Sigmoid colon (tissue), 7 donors: ENCODE data around the gene ETS2. TPM values are rescaled to one million over a fixed set of nuclear protein-coding genes. Genes with fewer than 3 reads are reported as not detected.

Experiments used
- DNase-seq: peaks from one replicate; pipeline ENCODE4 v3.0.0-alpha.2; 2019
- H3K27ac ChIP-seq, 4 donors: fragments of 200-600 bp; sonication (generic); one replicate each; pipeline ENCODE4 v1.5.1; 2016 to 2019; ENCODE audit warnings: mild to moderate bottlenecking in 1 of 4
- H3K27me3 ChIP-seq, 3 donors: fragments of 200-600 bp; sonication (generic); one replicate each; pipeline ENCODE4 v1.5.1; 2019; ENCODE audit warnings: mild to moderate bottlenecking in 1 of 3
- H3K36me3 ChIP-seq, 4 donors: fragments of 200-600 bp; sonication (generic); one replicate each; pipeline ENCODE4 v1.5.1; 2016 to 2019
- H3K4me1 ChIP-seq, 4 donors: fragments of 200-600 bp; sonication (generic); one replicate each; pipeline ENCODE4 v1.5.1; 2017 to 2019
- H3K4me3 ChIP-seq, 4 donors: fragments of 200-600 bp; sonication (generic); one replicate each; pipeline ENCODE4 v1.5.1; 2017 to 2019; ENCODE audit warnings: mild to moderate bottlenecking in 2 of 4, moderate library complexity in 1 of 4
- H3K9me3 ChIP-seq, 4 donors: fragments of 200-600 bp in 3 of 4; sonication (generic) in 3 of 4; one replicate each; pipeline versions ENCODE4 v1.5.1 to v1.6.1; 2013 to 2019
- EP300 ChIP-seq, 4 donors: sonication (generic); formaldehyde crosslinking; IDR thresholded peaks; one replicate each; pipeline ENCODE4 v1.6.1; 2017; ENCODE audit warnings: antibody characterized with exemption in 4 of 4
- POLR2A ChIP-seq, 2 donors: fragments of 450-650 bp; IDR thresholded peaks; one replicate each; pipeline ENCODE4 v1.6.1; 2016; ENCODE audit warnings: antibody characterized with exemption in 2 of 2, mild to moderate bottlenecking in 2 of 2, moderate library complexity in 2 of 2
- POLR2AphosphoS5 ChIP-seq, 4 donors: sonication (generic); formaldehyde crosslinking; IDR thresholded peaks; one replicate each; pipeline ENCODE4 v1.6.1; 2017; ENCODE audit warnings: antibody characterized with exemption in 4 of 4
- WGBS, 2 donors: extraction: QIAGEN DNeasy Blood & Tissue Kit; methylation state at CpG; one replicate each; pipeline ENCODE4 v1.1.7; 2013; 5-methylcytosine and 5-hydroxymethylcytosine counted together
- intact Hi-C: fragments of 100-400 bp; cut with DNase I; formaldehyde crosslinking; loops from one replicate; pipeline ENCODE4 v1.15.1; 2023
- polyA plus RNA-seq, 3 donors: library from polyadenylated mRNA; stranded (reverse); fragments of 200-250 nt; gene quantifications; one replicate each; pipeline ENCODE4 v1.2.3, GENCODE V29; 2013
- total RNA-seq, 4 donors: library from RNA; depleted of rRNA; stranded (reverse); fragments of >200 nt; gene quantifications; one replicate each; pipeline ENCODE4 v1.1.0, GENCODE V29; 2016
- TF ChIP-seq, protein P1 (sequence below), 4 experiments: fragments of 450-650 bp in 3 of 4; fragments of 200-600 bp in 1 of 4; IDR thresholded peaks; one replicate each; pipeline ENCODE4 v1.5.1; 2016 to 2019; ENCODE audit warnings: antibody characterized with exemption in 4 of 4, mild to moderate bottlenecking in 3 of 4, moderate library complexity in 2 of 4
- donor health status: healthy with polysubstance abuse.
- donor health status: Bipolar disorder and iron deficiency.
- donor health status: healthy.

The ETS2 gene
- total and polyA plus RNA-seq, 7 donors: 32.1 to 133 (median 49.2) TPM

DNA sequence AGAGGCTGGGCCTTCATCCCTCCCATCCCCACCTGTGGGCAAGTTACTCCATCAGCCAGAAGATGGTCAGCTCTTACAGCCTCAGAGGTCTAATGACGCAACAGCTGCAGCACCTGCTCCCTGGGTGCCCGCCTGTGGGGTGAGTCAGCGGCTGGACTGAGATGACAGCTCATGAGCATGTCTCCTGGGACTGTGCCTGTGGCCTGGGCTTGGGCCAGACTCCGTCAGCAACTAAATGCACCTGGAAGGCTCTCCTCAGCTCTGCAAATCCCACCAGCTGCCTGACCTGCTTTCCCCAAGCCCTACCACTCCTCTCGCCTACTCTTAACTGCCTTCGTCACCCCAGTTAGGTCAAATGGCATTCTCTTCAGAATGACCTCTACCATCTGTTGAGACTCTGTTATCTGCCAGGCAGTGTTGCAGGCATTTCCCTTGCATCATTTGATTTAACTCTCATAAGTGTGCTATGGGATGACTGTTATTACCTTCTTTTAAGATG lies 47.7 kb downstream of the ETS2 start:
- no peak for DNase-seq
- H3K27me3 ChIP-seq: no peaks in the 10 kb centered on the region
- TF ChIP-seq EP300 (IDR thresholded peaks at IDR 0.05): no peak
- TF ChIP-seq, protein P1, sequence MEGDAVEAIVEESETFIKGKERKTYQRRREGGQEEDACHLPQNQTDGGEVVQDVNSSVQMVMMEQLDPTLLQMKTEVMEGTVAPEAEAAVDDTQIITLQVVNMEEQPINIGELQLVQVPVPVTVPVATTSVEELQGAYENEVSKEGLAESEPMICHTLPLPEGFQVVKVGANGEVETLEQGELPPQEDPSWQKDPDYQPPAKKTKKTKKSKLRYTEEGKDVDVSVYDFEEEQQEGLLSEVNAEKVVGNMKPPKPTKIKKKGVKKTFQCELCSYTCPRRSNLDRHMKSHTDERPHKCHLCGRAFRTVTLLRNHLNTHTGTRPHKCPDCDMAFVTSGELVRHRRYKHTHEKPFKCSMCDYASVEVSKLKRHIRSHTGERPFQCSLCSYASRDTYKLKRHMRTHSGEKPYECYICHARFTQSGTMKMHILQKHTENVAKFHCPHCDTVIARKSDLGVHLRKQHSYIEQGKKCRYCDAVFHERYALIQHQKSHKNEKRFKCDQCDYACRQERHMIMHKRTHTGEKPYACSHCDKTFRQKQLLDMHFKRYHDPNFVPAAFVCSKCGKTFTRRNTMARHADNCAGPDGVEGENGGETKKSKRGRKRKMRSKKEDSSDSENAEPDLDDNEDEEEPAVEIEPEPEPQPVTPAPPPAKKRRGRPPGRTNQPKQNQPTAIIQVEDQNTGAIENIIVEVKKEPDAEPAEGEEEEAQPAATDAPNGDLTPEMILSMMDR (IDR thresholded peaks at IDR 0.05): no peak
- TF ChIP-seq POLR2A (IDR thresholded peaks at IDR 0.05): no peak
- TF ChIP-seq POLR2AphosphoS5 (IDR thresholded peaks at IDR 0.05): no peak
- H3K4me3 ChIP-seq: no peak overlapping the region
- intact Hi-C loops: no loop called here
- no peaks in the 10 kb centered on the region for H3K36me3 ChIP-seq
- no peak overlapping the region for H3K27ac ChIP-seq
- H3K4me1 ChIP-seq: peaks cover 0 to 5% (median 4%) of the 10 kb centered on the region in 4 donors
- WGBS, 2 donors: 66 to 82% methylated on average over 6 of the region's 6 CpGs
- H3K9me3 ChIP-seq: no peaks in the 10 kb centered on the region

DNA sequence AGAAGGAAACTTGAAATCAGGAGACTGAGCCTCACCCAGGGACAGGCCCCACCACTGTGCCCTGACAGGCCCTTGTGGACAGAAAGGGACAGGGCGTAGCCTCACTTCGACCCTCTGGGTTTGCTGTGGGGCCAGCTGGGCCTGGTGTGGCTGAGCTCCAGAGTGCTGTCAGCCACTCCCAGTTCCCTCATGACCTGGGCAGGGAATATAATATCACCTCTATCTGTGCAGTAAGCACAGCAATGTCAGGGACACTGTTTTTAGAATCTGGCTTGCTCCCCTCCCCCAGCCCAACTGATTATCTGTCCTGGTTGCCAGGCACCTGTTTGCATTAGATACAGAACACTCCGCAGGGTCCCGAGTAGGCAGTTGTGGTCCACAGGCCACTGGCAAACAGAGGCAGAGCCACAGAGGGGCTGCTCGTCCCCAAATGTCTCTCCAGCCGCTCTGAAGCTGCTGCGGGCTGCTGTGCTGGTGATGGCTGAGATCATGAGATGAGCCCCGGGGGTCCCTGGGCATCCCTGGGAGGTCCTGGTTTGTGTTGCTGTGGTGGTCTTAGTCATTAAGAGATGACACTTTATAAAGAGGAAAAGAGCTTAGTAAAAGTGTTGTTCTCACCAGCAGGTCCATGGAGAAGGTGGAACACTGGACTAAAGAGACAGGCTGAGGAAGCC lies 51.6 kb downstream of the ETS2 start:
- Histone ChIP-seq H3K4me3 (no peak overlapping the region), H3K36me3 (no peaks in the 10 kb centered on the region), H3K27me3 (no peaks in the 10 kb centered on the region), H3K4me1 (no peaks in the 10 kb centered on the region), H3K9me3 (no peaks in the 10 kb centered on the region), H3K27ac (no peak overlapping the region)
- intact Hi-C loops: no loop called here
- TF ChIP-seq POLR2AphosphoS5 (IDR thresholded peaks at IDR 0.05): no peak
- TF ChIP-seq, protein P1 (IDR thresholded peaks at IDR 0.05): no peak
- TF ChIP-seq EP300 (IDR thresholded peaks at IDR 0.05): no peak
- no peak for TF ChIP-seq POLR2A (IDR thresholded peaks at IDR 0.05)
- WGBS, 2 donors: 60 to 82% methylated on average over 8 of the region's 8 CpGs
- DNase-seq: no peak

GRCh38 chr21:38858026-38858811 lies 52.5 kb downstream of the ETS2 start:
- TF ChIP-seq POLR2AphosphoS5 (IDR thresholded peaks at IDR 0.05): no peak
- no peaks in the 10 kb centered on the region for H3K4me1 ChIP-seq
- no peak overlapping the region for H3K27ac ChIP-seq
- WGBS, 2 donors: 76 to 84% methylated on average over 8 of the region's 8 CpGs
- no peaks in the 10 kb centered on the region for H3K9me3 ChIP-seq
- intact Hi-C loops: no loop called here
- no peak for DNase-seq
- H3K27me3 ChIP-seq: no peaks in the 10 kb centered on the region
- H3K4me3 ChIP-seq: no peak overlapping the region
- no peaks in the 10 kb centered on the region for H3K36me3 ChIP-seq

DNA sequence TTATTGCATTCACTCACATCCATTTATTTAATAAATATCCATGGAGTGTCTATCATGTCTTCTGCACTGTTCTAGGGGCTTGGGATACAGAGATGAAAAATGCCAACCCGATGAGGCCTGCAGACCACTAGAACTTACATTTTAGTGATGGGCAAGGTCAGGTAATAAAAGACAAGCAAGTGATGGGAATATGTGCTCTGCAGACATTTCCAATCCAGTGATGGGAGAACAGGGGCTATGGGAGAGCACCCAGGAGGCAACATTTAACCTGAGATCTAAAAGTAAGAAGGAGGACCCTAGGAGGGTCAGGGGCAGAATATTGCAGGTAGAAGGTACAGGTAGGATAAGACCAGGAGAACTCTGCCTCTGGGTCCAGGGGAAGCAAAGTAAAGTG lies 53.1 kb downstream of the ETS2 start:
- no peaks in the 10 kb centered on the region for H3K27me3 ChIP-seq
- H3K4me3 ChIP-seq: no peak overlapping the region
- H3K9me3 ChIP-seq: no peaks in the 10 kb centered on the region
- TF ChIP-seq, protein P1 (IDR thresholded peaks at IDR 0.05): no peak
- TF ChIP-seq EP300 (IDR thresholded peaks at IDR 0.05): no peak
- no peak for TF ChIP-seq POLR2AphosphoS5 (IDR thresholded peaks at IDR 0.05)
- TF ChIP-seq POLR2A (IDR thresholded peaks at IDR 0.05): no peak
- WGBS, 2 donors: 90 to 94% methylated on average over 1 of the region's 1 CpG
- no peak for DNase-seq
- H3K36me3 ChIP-seq: no peaks in the 10 kb centered on the region
- intact Hi-C loops: no loop called here
- H3K27ac ChIP-seq: no peak overlapping the region
- no peaks in the 10 kb centered on the region for H3K4me1 ChIP-seq

- no peaks in the 10 kb centered on the region for H3K36me3 ChIP-seq
- H3K4me1 ChIP-seq: no peaks in the 10 kb centered on the region
- TF ChIP-seq POLR2A (IDR thresholded peaks at IDR 0.05) (no peak), POLR2AphosphoS5 (IDR thresholded peaks at IDR 0.05) (no peak), EP300 (IDR thresholded peaks at IDR 0.05) (no peak)
- TF ChIP-seq, protein P1 (IDR thresholded peaks at IDR 0.05): no peak
- DNase-seq: no peak
- no peak overlapping the region for H3K4me3 ChIP-seq
- H3K9me3 ChIP-seq: no peaks in the 10 kb centered on the region
- WGBS, 2 donors: 86 to 95% methylated on average over 5 of the region's 5 CpGs
- no peak overlapping the region for H3K27ac ChIP-seq
- H3K27me3 ChIP-seq: no peaks in the 10 kb centered on the region
- intact Hi-C loops: no loop called here
These were observed 54.1 kb downstream of the ETS2 start for GRCh38 chr21:38859852-38860251.
